Lower lobe of right lung (tissue), 2 donors: Measurements from ENCODE around the gene EPN1. TPM values are rescaled to one million over a fixed set of nuclear protein-coding genes. Genes with fewer than 3 reads are reported as not detected.
A peak's percentile ranks its signal among the peaks of the same experiment; 100 is the strongest.

Experiments
- ATAC-seq, 2 donors: fragments of 200-7000 bp; cut with Tn5 transposase; one replicate each; pipeline ENCODE4 v1.9.1; 2020 to 2022; ENCODE audit warnings: mild to moderate bottlenecking in 2 of 2, moderate library complexity in 2 of 2
- DNase-seq: peaks from one replicate; pipeline ENCODE4 v3.0.0-alpha.2; 2020
- H3K27ac ChIP-seq: fragments of 200-600 bp; one replicate; pipeline ENCODE4 v1.8.0; 2022
- H3K27me3 ChIP-seq: fragments of 200-600 bp; one replicate; pipeline ENCODE4 v1.8.0; 2022; ENCODE audit warnings: low read depth
- H3K36me3 ChIP-seq: fragments of 200-600 bp; one replicate; pipeline ENCODE4 v1.8.0; 2022; ENCODE audit warnings: mild to moderate bottlenecking
- H3K4me1 ChIP-seq: fragments of 200-600 bp; one replicate; pipeline ENCODE4 v1.8.0; 2022
- H3K4me3 ChIP-seq: fragments of 200-600 bp; one replicate; pipeline ENCODE4 v1.8.0; 2022; ENCODE audit warnings: mild to moderate bottlenecking
- H3K9me3 ChIP-seq: fragments of 200-600 bp; one replicate; pipeline ENCODE4 v1.8.0; 2022
- intact Hi-C: fragments of 100-400 bp; cut with DNase I; formaldehyde crosslinking; loops from one replicate; pipeline ENCODE4 v1.11.0; 2022
- total RNA-seq: library from RNA; stranded (reverse); fragmentation: NEBNext Ultra II Directional; extraction: Animal tissue kit (Norgen Biotek cat#: 25700); gene quantifications from one replicate; pipeline ENCODE4 v1.2.1, GENCODE V29; 2021
- TF ChIP-seq, protein P1 (sequence below): fragments of 200-600 bp; IDR thresholded peaks from one replicate; pipeline ENCODE4 v1.8.0; 2022; ENCODE audit warnings: antibody characterized with exemption, mild to moderate bottlenecking
- donor health status: DM: no; HTN: yes; CAD: no; lungs with severe emphysema.

Gene EPN1
- total RNA-seq, 1 donor from 2014 or later: 105 TPM

DNA sequence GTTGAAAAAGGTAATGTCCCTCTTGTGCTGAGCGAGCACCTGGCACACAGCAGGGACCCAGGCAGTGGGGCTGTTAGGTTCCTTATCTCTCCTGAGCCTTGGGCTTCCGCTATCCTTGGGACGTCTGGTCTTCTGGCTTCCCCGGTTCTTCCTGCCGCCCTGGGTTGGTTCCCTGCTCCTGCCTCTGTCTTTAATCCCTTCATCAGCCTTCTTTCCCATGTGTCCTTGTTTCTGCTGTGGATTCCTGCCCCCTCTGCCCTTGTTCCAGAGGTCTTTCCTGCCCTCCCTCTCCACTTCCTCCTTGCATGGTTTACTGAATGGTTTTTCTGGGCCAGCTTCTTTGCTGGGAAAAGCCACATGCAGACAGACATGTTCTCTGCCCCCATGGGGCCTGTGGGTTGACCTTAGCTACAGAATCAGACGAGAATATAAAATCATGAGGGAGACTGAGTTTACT lies 2.6 kb downstream of the EPN1 start:
- Histone ChIP-seq H3K27ac (peak overlapping the region; percentile 43), H3K36me3 (peaks cover 58% of the 10 kb centered on the region), H3K4me3 (peak overlapping the region; percentile 85), H3K4me1 (peaks cover 42% of the 10 kb centered on the region), H3K27me3 (no peaks in the 10 kb centered on the region), H3K9me3 (no peaks in the 10 kb centered on the region)
- DNase-seq (peak; percentile 40), ATAC-seq (no peak)
- TF ChIP-seq, protein P1, sequence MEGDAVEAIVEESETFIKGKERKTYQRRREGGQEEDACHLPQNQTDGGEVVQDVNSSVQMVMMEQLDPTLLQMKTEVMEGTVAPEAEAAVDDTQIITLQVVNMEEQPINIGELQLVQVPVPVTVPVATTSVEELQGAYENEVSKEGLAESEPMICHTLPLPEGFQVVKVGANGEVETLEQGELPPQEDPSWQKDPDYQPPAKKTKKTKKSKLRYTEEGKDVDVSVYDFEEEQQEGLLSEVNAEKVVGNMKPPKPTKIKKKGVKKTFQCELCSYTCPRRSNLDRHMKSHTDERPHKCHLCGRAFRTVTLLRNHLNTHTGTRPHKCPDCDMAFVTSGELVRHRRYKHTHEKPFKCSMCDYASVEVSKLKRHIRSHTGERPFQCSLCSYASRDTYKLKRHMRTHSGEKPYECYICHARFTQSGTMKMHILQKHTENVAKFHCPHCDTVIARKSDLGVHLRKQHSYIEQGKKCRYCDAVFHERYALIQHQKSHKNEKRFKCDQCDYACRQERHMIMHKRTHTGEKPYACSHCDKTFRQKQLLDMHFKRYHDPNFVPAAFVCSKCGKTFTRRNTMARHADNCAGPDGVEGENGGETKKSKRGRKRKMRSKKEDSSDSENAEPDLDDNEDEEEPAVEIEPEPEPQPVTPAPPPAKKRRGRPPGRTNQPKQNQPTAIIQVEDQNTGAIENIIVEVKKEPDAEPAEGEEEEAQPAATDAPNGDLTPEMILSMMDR: no peak
- intact Hi-C loops: no loop called here

DNA sequence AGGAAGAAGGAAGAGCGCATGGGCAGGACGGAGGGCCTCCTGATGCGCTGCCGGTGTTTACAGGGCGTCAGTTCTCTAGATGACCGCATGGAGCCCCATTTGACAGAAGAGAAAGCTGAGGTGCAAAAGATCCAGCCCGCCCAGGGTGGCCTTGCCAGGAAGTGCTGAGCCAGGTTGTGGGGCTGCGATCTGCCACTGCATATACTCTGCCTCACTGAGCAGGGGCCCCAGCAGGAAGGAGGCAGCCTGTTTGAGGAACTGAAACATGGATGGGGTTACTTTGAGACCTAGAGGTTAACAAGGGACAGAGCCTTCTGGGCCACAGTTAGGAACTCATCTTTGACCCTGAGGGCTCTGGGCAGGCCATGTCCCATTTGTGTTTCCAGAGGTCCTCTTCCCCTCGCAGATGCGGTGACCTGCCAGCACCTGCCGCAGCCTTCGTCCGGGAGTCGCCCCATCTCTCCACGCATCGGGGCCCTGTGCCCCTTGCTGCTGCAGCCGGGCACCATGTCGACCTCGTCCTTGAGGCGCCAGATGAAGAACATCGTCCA lies 3.2 kb downstream of the EPN1 start:
- DNase-seq: peak; percentile 72
- Histone ChIP-seq H3K4me3 (peak overlapping the region; percentile 7), H3K36me3 (peaks cover 58% of the 10 kb centered on the region), H3K4me1 (peaks cover 44% of the 10 kb centered on the region), H3K27me3 (no peaks in the 10 kb centered on the region), H3K9me3 (no peaks in the 10 kb centered on the region), H3K27ac (peak overlapping the region; percentile 43)
- intact Hi-C loops: no loop called here
- TF ChIP-seq, protein P1: no peak
- peak in 1 of 2 donors; percentile 51 for ATAC-seq

DNA sequence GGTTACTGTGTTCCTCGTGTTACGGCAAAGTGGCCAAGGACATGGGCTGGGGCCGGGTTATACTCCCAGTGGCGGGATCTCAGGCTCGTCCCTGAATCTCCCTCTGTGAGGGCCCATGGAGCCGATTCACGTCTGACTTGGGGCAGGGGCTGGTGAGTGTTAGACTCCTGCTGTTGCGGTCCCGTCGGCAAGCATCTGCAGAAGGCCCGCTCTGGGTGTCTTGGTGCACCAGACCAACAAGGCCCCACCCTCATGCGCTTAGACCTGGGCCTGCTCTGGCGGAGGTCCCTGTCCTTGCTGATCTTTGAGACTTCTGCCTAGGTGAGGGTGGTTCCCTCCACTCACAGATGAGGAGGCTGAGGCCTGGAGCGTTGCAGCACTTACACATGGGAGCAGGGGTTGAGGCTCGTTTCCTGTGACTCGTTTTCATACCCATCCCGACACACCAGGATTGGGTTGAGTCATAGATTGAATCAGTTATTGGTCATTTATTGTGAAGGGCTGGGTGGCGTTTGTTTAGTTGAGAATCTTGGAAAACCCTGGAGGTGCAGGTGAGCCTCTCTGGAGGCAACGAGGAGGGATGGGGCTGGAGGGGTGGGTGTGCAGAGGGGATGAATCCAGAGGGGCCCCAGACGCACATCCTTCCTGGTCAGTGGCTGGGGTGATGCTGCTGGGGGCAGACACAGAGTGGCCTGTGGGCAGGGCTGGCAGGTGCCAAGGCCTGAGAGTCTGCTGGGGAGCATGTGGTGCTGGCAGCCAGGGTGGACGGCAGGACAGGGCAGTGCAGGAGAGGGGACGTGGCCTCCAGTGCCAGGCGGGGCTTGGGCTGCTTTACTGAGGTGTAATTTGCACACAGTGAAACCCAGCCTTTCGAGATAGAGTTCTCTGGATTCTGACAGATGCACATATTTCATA lies 4.6 kb downstream of the EPN1 start:
- Histone ChIP-seq H3K27ac (no peak overlapping the region), H3K27me3 (no peaks in the 10 kb centered on the region), H3K9me3 (no peaks in the 10 kb centered on the region), H3K4me1 (peaks cover 55% of the 10 kb centered on the region), H3K4me3 (no peak overlapping the region), H3K36me3 (peaks cover 62% of the 10 kb centered on the region)
- TF ChIP-seq, protein P1: no peak
- ATAC-seq (no peak), DNase-seq (peak; percentile 43)
- intact Hi-C loops: no loop called here

DNA sequence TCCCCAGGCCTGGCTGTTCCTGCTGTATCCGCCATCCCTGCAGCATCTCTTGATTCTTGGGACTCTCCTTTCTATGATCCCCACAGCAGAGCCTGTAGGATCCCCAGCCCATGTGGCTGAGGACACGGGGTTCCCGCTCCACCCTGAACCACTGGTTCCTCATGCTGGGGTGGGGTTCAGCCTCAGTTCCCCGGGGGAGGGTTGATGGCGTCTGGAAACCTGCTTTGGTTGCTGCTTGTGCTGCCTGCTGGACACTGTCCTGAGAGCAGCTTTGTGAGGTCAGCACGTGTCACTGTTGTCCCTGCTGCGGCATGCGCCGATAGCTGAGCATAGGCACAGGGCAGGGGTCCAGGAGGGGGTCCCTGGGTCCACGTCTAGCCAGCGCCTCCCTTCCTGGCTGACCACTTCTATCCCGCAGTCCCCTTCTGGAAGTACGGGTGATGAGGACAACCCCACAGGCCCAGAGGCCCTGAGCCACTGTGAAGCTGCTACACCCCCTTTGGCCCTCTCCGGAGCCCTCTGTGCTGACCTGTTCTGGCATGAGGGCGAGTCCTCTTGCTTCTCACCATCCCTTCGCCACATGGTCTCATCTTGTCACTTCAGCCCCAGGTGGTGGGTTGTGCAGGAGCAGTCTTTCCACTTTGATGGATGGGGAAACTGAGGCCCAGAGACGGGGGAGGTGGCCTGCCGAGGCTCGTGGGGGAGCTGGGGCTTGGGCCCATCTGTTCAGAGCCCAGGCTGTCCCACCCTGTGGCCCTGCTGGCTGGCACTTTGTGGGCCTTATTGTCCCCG lies 5.5 kb downstream of the EPN1 start:
- TF ChIP-seq, protein P1: no peak
- DNase-seq: no peak
- Histone ChIP-seq H3K4me3 (no peak overlapping the region), H3K27ac (no peak overlapping the region), H3K4me1 (peaks cover 59% of the 10 kb centered on the region), H3K36me3 (peaks cover 71% of the 10 kb centered on the region), H3K9me3 (no peaks in the 10 kb centered on the region), H3K27me3 (no peaks in the 10 kb centered on the region)
- intact Hi-C loops: no loop called here
- ATAC-seq: no peak
